PC-3 (cell line): Measurements from ENCODE around the gene LTBP1. TPM values are rescaled to one million over a fixed set of nuclear protein-coding genes. Genes with fewer than 3 reads are reported as not detected.

Experiments used
- ATAC-seq: fragments of 200-7000 bp; cut with Tn5 transposase; 2 replicates; pipeline ENCODE4 v1.9.1; 2020; ENCODE audit warnings: mild to moderate bottlenecking, moderate library complexity
- BruUV-seq: library from RNA; stranded (reverse); fragments of 400-500 nt; replicated peaks from 2 replicates; lab custom pipeline; 2021; lab: Mats Ljungman, UMichigan
- CTCF ChIA-PET: fragments of 300-600 bp; sonication (Branson Sonifier 250); formaldehyde crosslinking; loops from one replicate; lab custom pipeline; 2022; ENCODE audit warnings: antibody characterized with exemption; lab: Charles Lee
- POLR2A ChIA-PET: fragments of 300-600 bp; sonication (Branson Sonifier 250); formaldehyde crosslinking; loops from one replicate; lab custom pipeline; 2022; ENCODE audit warnings: antibody characterized with exemption; ENCODE audit not compliant: unreplicated experiment; lab: Charles Lee
- DNase-seq: peaks from one replicate; pipeline ENCODE4 v3.0.0-alpha.2; 2015
- H2AFZ ChIP-seq: fragments of 300-600 bp; sonication (generic); 2 replicates; pipeline ENCODE4 v1.6.0; 2016; ENCODE audit warnings: antibody characterized with exemption, low read length
- H3F3A ChIP-seq: fragments of 300-600 bp; sonication (generic); one replicate; pipeline ENCODE4 v1.6.0; 2017; ENCODE audit warnings: antibody characterized with exemption, low read length, control low read depth, mild to moderate bottlenecking; ENCODE audit not compliant: unreplicated experiment
- H3K27ac ChIP-seq: fragments of 300-600 bp; sonication (generic); 2 replicates; pipeline ENCODE4 v1.5.1; 2016; ENCODE audit warnings: mild to moderate bottlenecking, low read length
- H3K27me3 ChIP-seq: fragments of 300-600 bp; sonication (generic); 2 replicates; pipeline ENCODE4 v1.6.1; 2016; ENCODE audit warnings: low read length, mixed read lengths
- H3K36me3 ChIP-seq: fragments of 300-600 bp; sonication (generic); 2 replicates; pipeline ENCODE4 v1.6.1; 2016; ENCODE audit warnings: low read depth, mixed run types, low read length, mixed read lengths
- H3K4me1 ChIP-seq: fragments of 300-600 bp; sonication (generic); 2 replicates; pipeline ENCODE4 v1.5.1; 2016; ENCODE audit warnings: low read length; ENCODE audit not compliant: insufficient read depth
- H3K4me2 ChIP-seq: fragments of 300-600 bp; sonication (generic); 2 replicates; pipeline ENCODE4 v1.6.0; 2016; ENCODE audit warnings: low read length
- H3K4me3 ChIP-seq: fragments of 300-600 bp; sonication (generic); 2 replicates; pipeline ENCODE4 v1.5.1; 2016; ENCODE audit warnings: mild to moderate bottlenecking, low read length, mixed read lengths
- H3K79me2 ChIP-seq: fragments of 300-600 bp; sonication (generic); 2 replicates; pipeline ENCODE4 v1.6.1; 2017; ENCODE audit warnings: low read length, mixed read lengths
- H3K9ac ChIP-seq: fragments of 300-600 bp; sonication (generic); 2 replicates; pipeline ENCODE4 v1.6.0; 2016; ENCODE audit warnings: mild to moderate bottlenecking, low read length
- H3K9me2 ChIP-seq: fragments of 300-600 bp; sonication (generic); replicated peaks from 2 replicates; pipeline ENCODE4 v1.6.1; 2016; ENCODE audit warnings: mixed run types, low read length, mixed read lengths
- H3K9me3 ChIP-seq: fragments of 300-600 bp; sonication (generic); 2 replicates; pipeline ENCODE4 v1.6.1; 2016; ENCODE audit warnings: low read length, mixed read lengths
- H4K20me1 ChIP-seq: fragments of 300-600 bp; sonication (generic); 2 replicates; pipeline ENCODE4 v1.6.1; 2016; ENCODE audit warnings: low read length, mixed read lengths
- EZH2 ChIP-seq: fragments of 300-600 bp; sonication (generic); IDR thresholded peaks from one replicate; pipeline ENCODE4 v1.6.1; 2017; ENCODE audit warnings: antibody characterized with exemption, mild to moderate bottlenecking, low read length; ENCODE audit not compliant: unreplicated experiment
- EZH2phosphoT487 ChIP-seq: fragments of 300-600 bp; sonication (generic); IDR thresholded peaks from 2 replicates; pipeline ENCODE4 v1.6.1; 2018; ENCODE audit warnings: mild to moderate bottlenecking, antibody characterized with exemption, low read length, borderline replicate concordance
- intact Hi-C: fragments of 100-400 bp; cut with micrococcal nuclease; formaldehyde crosslinking; loops from 2 replicates; pipeline ENCODE4 v1.9.0; 2023
- total RNA-seq: library from RNA; depleted of rRNA; stranded (reverse); fragments of >200 nt; gene quantifications from 2 replicates; pipeline ENCODE4 v1.2.3, GENCODE V29; 2014
- TF ChIP-seq, protein P1 (sequence below): fragments of 300-600 bp; sonication (generic); conservative IDR thresholded peaks from 2 replicates; pipeline ENCODE4 v1.5.1; 2017; ENCODE audit warnings: antibody characterized with exemption, low read depth, mild to moderate bottlenecking, low read length

LTBP1 gene
- total RNA-seq, 1 experiment from 2014 or later: 45.9 TPM

DNA sequence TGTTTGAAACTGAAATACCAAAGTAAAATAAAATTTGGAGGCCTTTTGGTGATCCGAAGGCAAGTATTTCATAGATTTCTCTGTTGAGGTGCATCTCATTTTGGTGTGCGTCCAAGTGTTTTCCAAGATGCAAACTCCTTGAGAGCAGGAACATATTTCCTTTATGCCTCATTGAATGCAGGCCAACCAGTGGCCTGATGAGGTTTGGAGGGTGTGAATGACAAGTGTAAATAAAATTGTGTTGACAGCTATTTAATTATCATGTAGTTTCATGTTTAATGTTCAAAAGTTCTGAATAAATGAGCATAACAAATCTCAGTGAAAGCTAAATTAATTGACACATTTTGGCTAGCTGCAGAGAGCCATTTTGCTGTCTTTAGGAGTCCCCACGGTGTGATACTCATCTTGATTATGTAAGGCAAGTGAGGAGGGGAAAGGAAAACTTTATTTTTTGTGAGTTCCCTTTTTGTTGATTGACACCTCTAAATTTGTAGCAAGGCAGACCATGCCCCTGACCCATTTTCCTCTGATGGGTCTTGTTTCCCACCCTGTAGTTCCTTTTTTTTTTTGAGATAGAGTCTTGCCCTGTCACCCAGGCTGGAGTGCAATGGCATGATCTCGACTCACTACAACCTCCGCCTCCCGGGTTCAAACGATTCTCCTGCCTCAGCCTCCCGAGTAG is 6.3 kb upstream of the LTBP1 start:
- no peak for ATAC-seq

GRCh38 chr2:32941944-32942690 is 4.6 kb upstream of the LTBP1 start:
- TF ChIP-seq, protein P1, sequence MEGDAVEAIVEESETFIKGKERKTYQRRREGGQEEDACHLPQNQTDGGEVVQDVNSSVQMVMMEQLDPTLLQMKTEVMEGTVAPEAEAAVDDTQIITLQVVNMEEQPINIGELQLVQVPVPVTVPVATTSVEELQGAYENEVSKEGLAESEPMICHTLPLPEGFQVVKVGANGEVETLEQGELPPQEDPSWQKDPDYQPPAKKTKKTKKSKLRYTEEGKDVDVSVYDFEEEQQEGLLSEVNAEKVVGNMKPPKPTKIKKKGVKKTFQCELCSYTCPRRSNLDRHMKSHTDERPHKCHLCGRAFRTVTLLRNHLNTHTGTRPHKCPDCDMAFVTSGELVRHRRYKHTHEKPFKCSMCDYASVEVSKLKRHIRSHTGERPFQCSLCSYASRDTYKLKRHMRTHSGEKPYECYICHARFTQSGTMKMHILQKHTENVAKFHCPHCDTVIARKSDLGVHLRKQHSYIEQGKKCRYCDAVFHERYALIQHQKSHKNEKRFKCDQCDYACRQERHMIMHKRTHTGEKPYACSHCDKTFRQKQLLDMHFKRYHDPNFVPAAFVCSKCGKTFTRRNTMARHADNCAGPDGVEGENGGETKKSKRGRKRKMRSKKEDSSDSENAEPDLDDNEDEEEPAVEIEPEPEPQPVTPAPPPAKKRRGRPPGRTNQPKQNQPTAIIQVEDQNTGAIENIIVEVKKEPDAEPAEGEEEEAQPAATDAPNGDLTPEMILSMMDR: no peak
- TF ChIP-seq EZH2: no peak
- no peak for TF ChIP-seq EZH2phosphoT487
- POLR2A ChIA-PET: no interaction called here
- H4K20me1 ChIP-seq: no peaks in the 10 kb centered on the region
- H3K9me2 ChIP-seq: no peaks in the 10 kb centered on the region
- H3K4me1 ChIP-seq: peaks cover 17% of the 10 kb centered on the region
- no peaks in the 10 kb centered on the region for H3F3A ChIP-seq
- no peaks in the 10 kb centered on the region for H3K79me2 ChIP-seq
- H3K9ac ChIP-seq: no peak overlapping the region
- no peak overlapping the region for H3K4me3 ChIP-seq
- no peaks in the 10 kb centered on the region for H3K36me3 ChIP-seq
- CTCF ChIA-PET: interaction anchor here (0.6 kb wide), 1 partner anchor 154 kb away, joined by 4 read pairs; no protein-coding TSS in a partner anchor
- no peak for DNase-seq
- intact Hi-C loops: loop anchor here (10.0 kb wide), 1 partner anchor 333 kb away; no protein-coding TSS in a partner anchor
- H3K9me3 ChIP-seq: no peaks in the 10 kb centered on the region
- no peak overlapping the region for H2AFZ ChIP-seq
- H3K27ac ChIP-seq: no peak overlapping the region
- no TSS peak for BruUV-seq
- no peaks in the 10 kb centered on the region for H3K27me3 ChIP-seq
- ATAC-seq: no peak
- no peak overlapping the region for H3K4me2 ChIP-seq

More for the DNA sequence above, 6.3 kb upstream of the LTBP1 start:
- no peak overlapping the region for H3K9ac ChIP-seq
- H3K4me2 ChIP-seq: no peak overlapping the region
- intact Hi-C loops: loop anchor here (10.0 kb wide), 1 partner anchor 334 kb away; no protein-coding TSS in a partner anchor
- no peak overlapping the region for H3K27ac ChIP-seq
- no peak for DNase-seq
- no peaks in the 10 kb centered on the region for H3K9me3 ChIP-seq
- no peak overlapping the region for H3K4me3 ChIP-seq
- no peaks in the 10 kb centered on the region for H4K20me1 ChIP-seq
- no peaks in the 10 kb centered on the region for H3F3A ChIP-seq
- H3K9me2 ChIP-seq: no peaks in the 10 kb centered on the region
- no peaks in the 10 kb centered on the region for H3K27me3 ChIP-seq
- TF ChIP-seq, protein P1: no peak
- TF ChIP-seq EZH2phosphoT487: no peak
- no peak for TF ChIP-seq EZH2
- BruUV-seq: no TSS peak
- H3K36me3 ChIP-seq: no peaks in the 10 kb centered on the region
- no peaks in the 10 kb centered on the region for H3K79me2 ChIP-seq
- H2AFZ ChIP-seq: no peak overlapping the region
- peaks cover 17% of the 10 kb centered on the region for H3K4me1 ChIP-seq
- ChIA-PET CTCF (interaction anchor here (0.7 kb wide), 1 partner anchor 80 kb away, joined by 3 read pairs; no protein-coding TSS in a partner anchor), POLR2A (no interaction called here)
